H54 (cell line): ENCODE results near the gene ARGLU1.

Experiments used
- DNase-seq: peaks from one replicate; pipeline ENCODE4 v3.0.0; 2011; ENCODE audit warnings: low spot score, mixed read lengths; ENCODE audit not compliant: insufficient read length
- FAIRE-seq: peaks from 3 replicates; lab custom pipeline; 2011; peaks lifted over from hg19 to GRCh38; lab: Jason Lieb, UNC
- POLR2A ChIP-seq: IDR thresholded peaks from 2 replicates; pipeline ENCODE4 v1.6.1; 2011; ENCODE audit warnings: low read depth, mild to moderate bottlenecking, low read length

ARGLU1 gene

DNA sequence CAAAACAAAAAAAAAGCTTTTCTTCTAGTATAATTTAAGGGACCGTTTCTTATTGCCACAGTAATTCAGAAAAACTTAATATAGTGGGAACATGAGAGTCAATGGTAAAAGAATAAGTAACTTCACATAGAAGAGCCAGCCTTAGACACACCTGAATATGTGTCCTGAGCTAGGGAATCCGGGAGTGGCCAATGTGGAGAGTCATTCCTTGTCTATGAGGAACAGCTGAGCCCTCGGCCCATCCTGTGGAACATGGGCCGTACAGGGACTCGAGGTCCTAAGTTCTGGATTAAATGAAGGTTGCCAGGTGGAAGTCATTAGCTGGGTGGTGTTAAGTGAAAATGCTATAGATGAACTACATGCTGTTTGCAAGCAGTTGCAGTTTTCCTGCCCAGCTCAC, 64.7 kb downstream of the ARGLU1 start:
- TF ChIP-seq POLR2A = no peak
- DNase-seq (no peak), FAIRE-seq (peak; percentile 27)

- DNase-seq (no peak), FAIRE-seq (peak; percentile 95)
- no peak for TF ChIP-seq POLR2A
Observed at GRCh38 chr13:106500445-106500844, 67.5 kb downstream of the ARGLU1 start.

DNA sequence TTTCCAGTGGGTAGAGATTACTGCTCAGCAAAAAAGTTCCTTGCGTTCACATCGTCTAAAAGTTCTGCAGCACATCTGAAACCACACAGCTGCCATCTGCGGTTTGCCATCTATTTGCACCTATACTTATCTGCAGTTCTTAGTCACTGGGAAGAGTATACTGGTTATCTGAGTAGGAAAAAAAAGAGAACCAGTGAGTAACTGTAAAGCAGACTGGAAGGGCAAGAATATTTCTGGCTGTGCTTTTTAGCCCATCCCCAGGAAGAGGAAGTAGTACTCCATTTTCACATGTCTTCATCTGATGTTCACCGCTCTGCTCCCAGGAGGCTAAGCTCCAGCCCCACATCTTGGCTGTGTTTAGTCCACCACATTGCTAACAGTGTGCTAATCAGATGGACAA, 68.0 kb downstream of the ARGLU1 start:
- TF ChIP-seq POLR2A = no peak
- FAIRE-seq (no peak), DNase-seq (no peak)

GRCh38 chr13:106499113-106499512, 68.8 kb downstream of the ARGLU1 start:
- no peak for DNase-seq
- no peak for FAIRE-seq

DNA sequence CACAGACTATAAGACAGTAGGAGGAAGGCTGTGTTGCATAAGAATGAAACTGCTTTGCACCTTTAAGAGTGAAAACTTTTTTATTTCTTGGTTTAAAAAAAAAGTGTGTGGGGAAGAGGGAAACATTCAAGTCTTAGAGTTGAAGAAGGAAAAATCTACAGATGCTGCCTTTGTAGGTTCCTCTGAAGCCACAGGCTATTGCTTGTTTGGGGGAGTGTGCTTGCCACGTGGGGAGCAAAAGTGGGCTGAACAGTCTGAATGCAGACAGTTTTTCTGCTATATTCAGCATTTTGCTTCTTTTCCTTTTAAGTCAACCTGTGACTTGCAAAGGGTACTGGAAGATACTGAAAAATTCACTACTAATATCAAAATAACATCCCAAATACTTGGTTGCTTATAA, 69.4 kb downstream of the ARGLU1 start:
- DNase-seq (no peak), FAIRE-seq (no peak)
- TF ChIP-seq POLR2A = no peak

More at GRCh38 chr13:106499113-106499512, 68.8 kb downstream of the ARGLU1 start:
- TF ChIP-seq POLR2A = no peak

DNA sequence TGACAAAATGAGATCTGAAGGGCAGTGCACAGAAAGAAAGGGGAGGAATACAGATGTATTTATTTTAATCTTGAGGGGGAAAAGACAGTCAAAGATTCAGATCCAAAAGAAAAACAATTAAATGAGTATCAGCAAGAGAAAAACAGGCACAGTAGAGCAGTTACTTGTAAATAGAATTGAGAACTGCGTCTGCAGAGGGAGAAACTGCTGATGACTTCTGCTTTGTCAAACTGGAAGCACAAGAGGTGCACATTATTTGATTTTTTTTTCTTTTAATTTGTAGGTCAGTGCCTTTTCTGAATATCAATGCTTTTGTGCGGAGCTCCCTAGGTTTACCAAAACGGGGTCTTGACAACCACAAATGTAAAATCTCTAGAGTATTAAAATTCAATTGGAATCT, 69.8 kb downstream of the ARGLU1 start:
- DNase-seq = no peak
- TF ChIP-seq POLR2A = no peak
- FAIRE-seq = peak; percentile 48

GRCh38 chr13:106497079-106497478, 70.9 kb downstream of the ARGLU1 start:
- TF ChIP-seq POLR2A = no peak
- no peak for DNase-seq
- no peak for FAIRE-seq

GRCh38 chr13:106496072-106496997, 71.6 kb downstream of the ARGLU1 start:
- FAIRE-seq (peak; percentile 87), DNase-seq (no peak)
- TF ChIP-seq POLR2A = no peak

DNA sequence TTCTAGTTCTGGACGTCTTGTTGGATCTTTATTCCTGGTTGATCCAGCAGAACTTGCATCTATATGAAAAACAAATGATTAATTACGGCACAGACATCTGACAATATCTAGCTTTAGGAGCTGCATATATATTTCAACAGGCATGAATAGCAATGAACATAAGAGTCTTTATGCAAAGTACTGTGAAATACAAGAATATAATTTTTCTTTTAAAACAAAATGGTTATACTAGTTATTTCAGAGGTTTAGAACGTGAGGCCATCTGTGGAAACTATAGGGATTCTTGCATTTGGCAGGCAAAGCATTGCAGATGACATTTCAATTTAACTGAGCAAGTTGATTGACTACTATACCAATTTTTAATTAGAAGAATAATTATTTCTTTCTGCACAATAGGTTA, 73.0 kb downstream of the ARGLU1 start:
- DNase-seq = no peak
- TF ChIP-seq POLR2A = no peak
- FAIRE-seq = peak; percentile 83

DNA sequence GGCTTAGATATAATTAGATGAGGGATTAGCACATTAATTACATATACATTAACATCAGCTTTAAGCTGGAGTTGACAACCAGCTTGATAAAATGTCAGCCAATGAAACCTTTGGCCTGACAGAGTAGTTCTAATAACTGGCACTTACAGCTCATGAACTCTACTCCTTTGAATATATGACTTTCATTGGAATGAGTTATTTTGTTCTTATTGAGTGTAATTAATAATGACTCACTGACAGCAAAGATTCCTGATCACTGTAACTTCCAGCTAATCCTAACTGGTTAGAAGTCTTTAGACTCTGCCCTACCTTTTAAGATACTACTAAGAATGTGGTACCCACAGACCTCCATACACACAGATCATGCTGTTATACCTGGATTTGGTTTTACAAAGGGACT, 73.4 kb downstream of the ARGLU1 start:
- FAIRE-seq (no peak), DNase-seq (no peak)
- TF ChIP-seq POLR2A = no peak

GRCh38 chr13:106493533-106494220, 74.3 kb downstream of the ARGLU1 start:
- DNase-seq = no peak
- FAIRE-seq = peak; percentile 72
- no peak for TF ChIP-seq POLR2A

DNA sequence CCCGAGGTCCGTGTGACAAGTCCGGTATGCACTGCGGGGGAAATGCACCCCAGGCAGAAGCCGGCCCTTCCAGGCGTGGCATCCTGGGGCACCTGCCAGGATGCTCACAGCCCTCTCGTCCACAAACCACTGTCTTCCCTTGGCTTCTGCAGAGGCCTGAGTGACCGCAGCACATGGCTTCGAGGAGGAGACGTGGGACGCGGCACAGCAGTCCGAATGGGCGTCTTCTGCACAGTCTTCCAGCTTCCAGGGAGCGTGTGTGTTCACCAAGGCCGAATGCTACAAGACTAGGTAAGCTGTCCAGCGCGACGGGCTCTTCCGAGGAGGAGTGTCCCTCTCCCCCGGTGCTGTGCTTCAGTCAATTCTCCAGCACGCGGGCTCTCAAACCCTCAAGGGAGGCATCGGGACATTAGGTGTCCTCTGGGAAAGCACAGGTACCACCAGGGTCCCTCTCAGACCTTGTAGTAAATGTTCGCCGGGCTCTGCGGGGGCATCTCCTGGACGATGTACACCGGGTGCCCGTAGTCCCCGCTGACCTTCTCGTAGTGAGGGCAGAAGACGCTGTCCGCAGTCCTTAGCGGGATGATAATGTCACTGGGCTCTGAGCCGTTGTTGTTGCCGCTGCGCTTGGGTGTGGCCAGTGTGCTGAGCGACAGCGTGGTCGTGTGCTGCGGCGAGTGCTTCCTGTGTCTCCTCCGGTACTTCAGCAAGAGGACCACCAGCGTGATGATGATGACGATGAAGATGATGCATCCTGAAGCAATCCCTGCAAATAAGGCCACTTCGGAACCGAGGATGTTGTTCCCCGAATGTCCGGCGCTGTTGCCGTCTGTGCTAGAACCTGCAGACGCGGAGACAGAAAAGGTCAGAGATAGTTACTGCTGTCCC, 75.1 kb downstream of the ARGLU1 start:
- no peak for TF ChIP-seq POLR2A
- FAIRE-seq = no peak

DNA sequence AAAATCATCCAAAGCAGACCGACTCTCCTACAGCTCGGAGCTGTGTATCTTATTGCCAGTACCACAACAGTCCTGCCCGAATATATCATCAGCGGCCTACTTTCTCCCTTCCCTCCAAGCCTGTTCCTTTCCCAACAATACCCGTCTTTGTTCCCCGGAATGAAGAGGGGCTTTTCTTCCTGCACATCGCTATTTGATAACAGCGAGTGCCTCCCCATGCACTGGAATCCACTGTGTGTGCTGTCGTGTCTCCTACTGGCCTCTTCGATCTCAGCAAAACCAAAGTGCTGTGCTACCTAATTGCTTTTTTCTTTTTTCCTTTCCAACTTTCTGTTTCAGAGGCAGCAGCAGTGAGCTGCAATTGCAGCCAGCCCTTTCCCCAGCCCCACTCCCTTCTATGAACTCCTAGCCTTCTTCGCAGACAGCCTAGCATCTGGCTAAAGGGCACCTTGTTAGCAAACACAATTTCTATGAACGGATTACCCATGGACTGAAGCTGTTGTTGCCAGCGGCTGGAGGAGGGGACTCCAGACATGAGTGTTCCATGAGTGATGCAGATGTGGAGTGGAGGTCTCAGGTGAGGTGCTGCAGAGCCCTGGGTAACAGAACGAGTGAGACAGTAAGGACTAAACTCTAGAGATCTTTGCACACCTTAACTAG, 75.9 kb downstream of the ARGLU1 start:
- no peak for DNase-seq
- no peak for TF ChIP-seq POLR2A
- no peak for FAIRE-seq

More for the DNA sequence above, 75.1 kb downstream of the ARGLU1 start:
- no peak for DNase-seq
